HUES48 (cell line): ENCODE data around the gene KRTAP1-1.
"Not testable (repeated sequence)": the region's sequence is repeated elsewhere in the genome, so short reads cannot be mapped to it uniquely, and the experiment has no call there.

Source experiments
- H3K27ac ChIP-seq: one replicate; pipeline ENCODE4 v1.7.0; 2013; ENCODE audit warnings: low read depth, low read length, inconsistent platforms
- H3K27me3 ChIP-seq: 2 replicates; pipeline ENCODE4 v1.6.1; 2013; ENCODE audit warnings: mild to moderate bottlenecking, low read length; ENCODE audit not compliant: control insufficient read depth, insufficient read depth
- H3K36me3 ChIP-seq: 2 replicates; pipeline ENCODE4 v1.6.1; 2013; ENCODE audit warnings: low read length; ENCODE audit not compliant: control insufficient read depth, insufficient read depth
- H3K4me1 ChIP-seq: 2 replicates; pipeline ENCODE4 v1.6.1; 2013; ENCODE audit warnings: mild to moderate bottlenecking, low read length; ENCODE audit not compliant: control insufficient read depth, insufficient read depth
- H3K4me3 ChIP-seq: 2 replicates; pipeline ENCODE4 v1.5.1; 2013; ENCODE audit warnings: mild to moderate bottlenecking, low read depth, low read length
- H3K9ac ChIP-seq: 2 replicates; pipeline ENCODE4 v1.6.1; 2013; ENCODE audit warnings: mild to moderate bottlenecking, low read depth, low read length, moderate library complexity
- H3K9me3 ChIP-seq: 2 replicates; pipeline ENCODE4 v1.6.1; 2013; ENCODE audit warnings: low read length; ENCODE audit not compliant: control insufficient read depth, insufficient read depth

Gene KRTAP1-1, protein sequence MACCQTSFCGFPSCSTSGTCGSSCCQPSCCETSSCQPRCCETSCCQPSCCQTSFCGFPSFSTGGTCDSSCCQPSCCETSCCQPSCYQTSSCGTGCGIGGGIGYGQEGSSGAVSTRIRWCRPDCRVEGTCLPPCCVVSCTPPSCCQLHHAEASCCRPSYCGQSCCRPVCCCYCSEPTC

DNA sequence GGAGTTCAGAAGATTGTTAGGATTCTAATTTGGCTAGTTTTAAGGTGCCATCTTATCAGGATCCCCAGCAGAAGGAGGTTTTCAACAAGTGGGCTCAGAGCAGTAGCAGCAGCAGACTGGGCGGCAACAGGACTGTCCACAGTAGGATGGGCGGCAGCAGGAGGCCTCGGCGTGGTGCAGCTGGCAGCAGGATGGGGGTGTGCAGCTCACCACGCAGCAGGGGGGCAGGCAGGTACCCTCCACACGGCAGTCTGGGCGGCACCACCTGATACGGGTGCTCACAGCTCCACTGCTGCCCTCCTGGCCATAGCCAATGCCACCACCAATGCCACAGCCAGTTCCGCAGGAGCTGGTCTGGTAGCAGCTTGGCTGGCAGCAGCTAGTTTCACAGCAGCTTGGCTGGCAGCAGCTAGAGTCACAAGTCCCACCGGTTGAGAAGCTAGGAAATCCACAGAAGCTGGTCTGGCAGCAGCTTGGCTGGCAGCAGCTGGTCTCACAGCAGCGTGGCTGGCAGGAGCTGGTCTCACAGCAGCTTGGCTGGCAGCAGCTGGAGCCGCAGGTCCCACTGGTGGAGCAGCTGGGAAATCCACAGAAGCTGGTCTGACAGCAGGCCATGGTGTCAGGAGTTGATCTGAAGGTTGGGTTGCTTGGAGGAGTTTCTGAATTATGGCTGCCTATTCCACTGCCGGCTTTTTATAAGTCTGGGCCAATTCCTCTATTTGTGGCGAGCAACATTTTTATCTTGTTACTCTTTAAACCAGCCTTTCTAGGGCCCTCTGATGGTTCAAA, at the start of gene KRTAP1-1:
KRTAP1-1 (minus strand) TSS at position 668 of the 789 bp plus-strand sequence; CDS start at position 615, 53 bp downstream.
- peaks cover 24% of the 10 kb centered on the region for H3K4me1 ChIP-seq
- not testable (repeated sequence) for H3K27me3 ChIP-seq, H3K27ac ChIP-seq, H3K36me3 ChIP-seq, H3K9me3 ChIP-seq, H3K4me3 ChIP-seq, H3K9ac ChIP-seq

DNA sequence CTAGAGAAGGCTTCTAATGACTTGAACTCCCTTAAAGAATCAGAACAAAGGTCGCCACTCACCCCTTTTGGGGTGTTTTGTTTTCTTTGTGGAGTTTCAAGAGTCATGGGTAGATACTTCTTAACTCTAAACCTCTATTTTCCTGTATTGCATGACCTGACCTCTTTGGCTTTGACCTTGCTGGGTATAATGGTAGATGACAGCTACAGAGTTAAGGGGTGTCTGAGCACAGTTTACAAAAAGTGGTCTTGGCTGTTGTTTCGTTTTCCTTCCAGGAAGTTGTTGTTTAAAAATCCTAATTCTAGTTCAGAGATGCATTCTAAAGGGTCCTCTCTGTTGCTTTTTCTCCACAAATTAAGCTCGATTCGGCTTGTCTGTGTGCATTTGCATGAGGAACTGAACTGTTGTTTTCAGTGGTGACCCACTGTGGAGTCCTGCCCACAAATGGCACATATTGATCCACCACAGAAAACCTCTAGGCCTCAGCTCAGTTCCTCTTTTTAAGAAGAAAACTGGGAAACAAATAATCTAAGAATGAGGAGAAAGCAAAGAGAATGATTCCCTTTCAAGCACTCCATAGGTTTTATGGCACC, 47.6 kb upstream of the KRTAP1-1 start:
- H3K27me3 ChIP-seq, H3K9me3 ChIP-seq, H3K27ac ChIP-seq, H3K4me3 ChIP-seq, H3K4me1 ChIP-seq, H3K36me3 ChIP-seq, H3K9ac ChIP-seq: not testable (repeated sequence)

DNA sequence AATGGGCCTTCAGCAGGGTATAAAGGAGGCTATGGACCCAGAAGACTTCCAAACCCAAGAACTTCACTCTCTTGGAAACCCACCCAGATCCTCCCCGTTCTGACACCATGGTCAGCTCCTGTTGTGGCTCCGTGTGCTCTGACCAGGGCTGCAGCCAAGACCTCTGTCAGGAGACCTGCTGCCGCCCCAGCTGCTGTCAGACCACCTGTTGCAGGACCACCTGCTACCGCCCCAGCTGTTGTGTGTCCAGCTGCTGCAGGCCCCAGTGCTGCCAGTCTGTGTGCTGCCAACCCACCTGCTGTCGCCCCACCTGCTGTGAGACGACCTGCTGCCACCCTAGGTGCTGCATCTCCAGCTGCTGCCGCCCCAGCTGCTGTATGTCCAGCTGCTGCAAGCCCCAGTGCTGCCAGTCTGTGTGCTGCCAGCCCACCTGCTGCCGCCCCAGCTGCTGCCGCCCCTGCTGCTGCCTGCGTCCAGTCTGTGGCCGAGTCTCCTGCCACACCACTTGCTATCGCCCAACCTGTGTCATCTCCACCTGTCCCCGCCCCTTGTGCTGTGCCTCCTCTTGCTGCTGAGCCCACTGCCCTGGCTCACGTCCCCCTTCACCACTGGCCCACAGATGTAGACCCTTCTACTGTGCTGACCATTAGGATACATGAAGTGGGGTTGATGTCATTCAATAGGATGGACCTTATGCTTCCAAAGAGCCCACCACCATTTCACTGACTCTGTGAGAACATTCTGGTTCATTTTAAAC, 43.0 kb upstream of the KRTAP1-1 start, which contains the start of gene KRTAP4-7:
KRTAP4-7 (plus strand) TSS at position 51 of the 757 bp plus-strand sequence; CDS start at position 108, 57 bp downstream.
- H3K9ac ChIP-seq, H3K4me3 ChIP-seq, H3K36me3 ChIP-seq, H3K27me3 ChIP-seq, H3K27ac ChIP-seq, H3K9me3 ChIP-seq, H3K4me1 ChIP-seq: not testable (repeated sequence)

DNA sequence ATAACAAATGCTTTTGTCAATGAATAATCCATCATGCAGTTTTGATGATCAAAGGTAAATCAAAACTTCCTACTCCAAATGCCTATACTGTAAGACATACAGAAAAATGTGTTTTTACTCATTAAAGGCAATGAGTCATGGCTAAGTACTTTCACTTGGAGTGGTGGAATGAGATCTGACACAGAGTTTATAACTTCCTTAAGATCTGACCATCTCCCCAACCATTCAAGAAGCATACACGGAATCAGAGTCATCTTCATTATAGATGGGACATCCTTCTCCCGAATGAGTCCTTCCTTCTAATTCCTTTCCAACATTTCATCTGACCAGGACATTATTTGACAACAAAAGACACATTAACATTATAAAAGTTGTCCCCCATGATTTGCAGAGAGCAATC, 42.2 kb upstream of the KRTAP1-1 start:
- not testable (repeated sequence) for H3K4me1 ChIP-seq, H3K4me3 ChIP-seq, H3K27ac ChIP-seq, H3K27me3 ChIP-seq, H3K9me3 ChIP-seq, H3K9ac ChIP-seq, H3K36me3 ChIP-seq

DNA sequence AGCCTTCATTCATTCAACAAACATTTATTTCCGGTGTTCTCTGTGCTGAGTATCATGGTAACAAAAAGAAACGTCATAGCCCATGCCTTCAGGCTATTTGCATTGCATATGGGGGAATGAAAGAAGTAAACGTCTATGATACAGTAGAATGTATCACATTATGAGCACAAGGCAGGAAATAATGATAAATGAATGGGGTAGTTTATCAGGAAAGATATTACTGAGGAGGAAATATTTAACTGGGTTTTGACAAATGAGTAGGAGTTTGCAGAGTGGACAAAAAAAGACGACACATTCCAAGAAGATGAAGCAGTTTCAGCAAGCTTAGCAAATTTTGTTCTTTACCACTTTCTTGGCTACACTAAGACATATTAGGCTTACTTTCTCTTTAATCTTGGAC, 41.4 kb upstream of the KRTAP1-1 start:
- H3K9ac ChIP-seq: no peak overlapping the region
- H3K9me3 ChIP-seq: no peaks in the 10 kb centered on the region
- no peaks in the 10 kb centered on the region for H3K4me1 ChIP-seq
- H3K27ac ChIP-seq: no peak overlapping the region
- no peaks in the 10 kb centered on the region for H3K27me3 ChIP-seq
- H3K4me3 ChIP-seq: no peak overlapping the region
- H3K36me3 ChIP-seq: no peaks in the 10 kb centered on the region

DNA sequence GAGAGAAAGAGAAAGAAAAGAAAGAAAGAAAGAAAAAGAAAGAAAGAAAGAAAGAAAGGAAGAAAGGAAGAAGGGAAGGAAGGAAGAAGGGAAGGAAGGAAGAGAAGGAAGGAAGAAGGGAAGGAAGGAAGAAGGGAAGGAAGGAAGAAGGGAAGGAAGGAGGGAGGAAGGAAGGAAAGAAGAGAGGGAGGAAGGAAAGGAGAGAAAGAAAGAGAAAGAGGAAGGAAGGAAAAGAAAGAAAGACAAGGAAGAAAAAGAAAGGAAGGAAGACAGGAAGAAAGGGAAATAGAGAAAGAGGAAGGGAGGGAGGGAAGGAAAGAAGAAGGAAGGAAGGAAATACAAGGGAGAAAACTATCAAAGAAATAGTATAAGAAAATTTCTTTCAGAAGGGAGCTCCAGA, 35.5 kb upstream of the KRTAP1-1 start:
- no peak overlapping the region for H3K27ac ChIP-seq
- no peaks in the 10 kb centered on the region for H3K27me3 ChIP-seq
- H3K9ac ChIP-seq: no peak overlapping the region
- no peak overlapping the region for H3K4me3 ChIP-seq
- H3K9me3 ChIP-seq: no peaks in the 10 kb centered on the region
- no peaks in the 10 kb centered on the region for H3K36me3 ChIP-seq
- H3K4me1 ChIP-seq: no peaks in the 10 kb centered on the region

DNA sequence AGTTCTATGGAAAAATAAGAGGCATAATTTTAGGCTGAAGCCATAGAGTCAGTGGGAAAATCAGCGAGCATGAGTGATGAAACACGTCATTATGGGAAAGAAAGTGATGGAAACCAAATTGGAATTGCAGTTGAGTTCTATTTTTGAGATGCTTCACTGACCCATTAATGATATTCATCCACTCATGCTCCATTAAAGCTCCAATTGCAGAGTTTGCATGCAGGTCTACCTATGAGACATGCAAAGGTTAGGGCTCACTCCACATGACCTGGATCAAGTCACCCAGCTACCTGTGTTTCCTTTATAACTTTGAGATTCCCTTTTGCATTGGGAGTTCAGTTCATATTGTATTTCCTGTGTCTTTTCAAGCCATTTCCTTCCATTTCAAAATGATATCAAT, 32.4 kb upstream of the KRTAP1-1 start:
- no peaks in the 10 kb centered on the region for H3K27me3 ChIP-seq
- no peak overlapping the region for H3K27ac ChIP-seq
- H3K9ac ChIP-seq: no peak overlapping the region
- H3K4me3 ChIP-seq: no peak overlapping the region
- no peaks in the 10 kb centered on the region for H3K9me3 ChIP-seq
- no peaks in the 10 kb centered on the region for H3K36me3 ChIP-seq
- H3K4me1 ChIP-seq: no peaks in the 10 kb centered on the region

DNA sequence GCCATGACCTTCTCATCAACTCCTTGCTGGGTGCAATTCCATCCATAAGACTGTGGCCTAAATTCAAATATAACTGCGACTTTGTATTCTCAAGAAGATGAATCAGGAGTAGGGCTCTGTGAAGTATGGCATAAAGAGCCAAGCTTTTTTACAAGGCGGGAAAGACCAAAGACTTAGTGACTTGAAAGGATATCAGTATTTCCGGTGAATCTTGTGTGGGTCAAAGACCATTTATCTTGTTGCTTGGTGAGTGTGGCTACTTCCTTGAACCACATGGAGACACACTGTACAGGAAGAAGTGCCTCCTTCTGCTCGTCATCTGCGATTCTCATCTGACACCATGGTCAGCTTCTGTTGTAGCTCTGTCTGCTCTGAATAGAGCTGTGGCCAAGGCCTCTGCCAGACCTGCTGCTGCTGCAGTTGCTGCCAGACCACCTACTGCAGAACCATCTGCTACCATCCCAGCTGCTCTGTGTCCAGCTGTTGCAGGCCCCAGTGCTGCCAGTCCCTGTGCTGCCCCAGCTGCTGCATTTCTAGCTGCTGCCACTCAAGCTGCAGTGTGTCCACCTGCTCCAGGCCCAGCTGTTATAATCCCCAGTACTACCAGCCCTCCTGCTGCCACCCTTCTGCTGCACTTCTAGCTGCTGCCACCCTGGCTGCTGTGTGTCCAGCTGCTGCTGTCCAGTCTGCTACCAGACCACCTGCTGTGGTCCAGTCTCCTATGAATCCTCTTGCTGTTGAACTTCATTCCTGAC, 30.5 kb upstream of the KRTAP1-1 start:
- H3K4me1 ChIP-seq: no peaks in the 10 kb centered on the region
- no peaks in the 10 kb centered on the region for H3K9me3 ChIP-seq
- H3K27me3 ChIP-seq: no peaks in the 10 kb centered on the region
- H3K36me3 ChIP-seq: no peaks in the 10 kb centered on the region
- no peak overlapping the region for H3K27ac ChIP-seq
- no peak overlapping the region for H3K9ac ChIP-seq
- no peak overlapping the region for H3K4me3 ChIP-seq

DNA sequence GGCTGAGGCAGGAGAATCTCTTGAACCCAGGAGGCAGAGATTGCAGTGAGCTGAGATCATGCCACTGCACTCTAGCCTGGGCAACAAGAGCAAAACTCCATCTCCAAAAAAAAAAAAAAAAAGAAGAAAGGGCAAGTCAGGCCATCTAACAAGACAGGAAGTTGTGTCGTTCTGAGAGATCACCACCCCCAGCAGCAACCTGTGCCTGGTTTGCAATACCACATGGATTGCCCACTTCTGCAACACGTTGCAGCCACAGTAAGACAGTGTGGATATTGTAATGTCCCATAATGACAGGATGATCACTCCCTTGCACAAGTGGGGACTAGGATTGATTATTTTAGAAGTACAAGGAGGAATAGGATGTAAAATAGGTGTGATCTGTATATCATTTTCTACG, 27.8 kb upstream of the KRTAP1-1 start:
- H3K9me3 ChIP-seq: no peaks in the 10 kb centered on the region
- no peak overlapping the region for H3K9ac ChIP-seq
- H3K27ac ChIP-seq: no peak overlapping the region
- H3K4me3 ChIP-seq: no peak overlapping the region
- H3K4me1 ChIP-seq: no peaks in the 10 kb centered on the region
- no peaks in the 10 kb centered on the region for H3K27me3 ChIP-seq
- H3K36me3 ChIP-seq: no peaks in the 10 kb centered on the region

DNA sequence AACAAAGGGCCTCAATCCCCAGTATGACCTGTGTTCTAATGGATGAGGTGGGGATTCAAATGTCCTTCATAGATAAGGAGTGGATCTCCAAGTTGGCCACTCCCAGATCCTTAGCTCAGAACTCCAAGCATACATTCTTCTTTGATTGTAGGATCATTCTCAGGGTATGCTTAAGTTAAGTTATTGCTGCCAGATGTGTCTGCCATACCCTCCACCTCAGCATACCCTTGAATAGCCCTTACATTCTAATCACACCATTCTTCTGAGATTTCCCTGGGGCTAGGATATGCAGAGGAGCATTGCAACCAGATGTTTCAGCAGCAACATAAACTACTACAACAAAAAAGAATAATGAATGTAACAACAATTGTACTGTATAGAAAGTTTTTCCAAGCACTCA, 26.0 kb upstream of the KRTAP1-1 start:
- H3K36me3 ChIP-seq: no peaks in the 10 kb centered on the region
- H3K27ac ChIP-seq: no peak overlapping the region
- H3K9me3 ChIP-seq: no peaks in the 10 kb centered on the region
- H3K27me3 ChIP-seq: no peaks in the 10 kb centered on the region
- no peaks in the 10 kb centered on the region for H3K4me1 ChIP-seq
- no peak overlapping the region for H3K9ac ChIP-seq
- no peak overlapping the region for H3K4me3 ChIP-seq
